SU-DHL-6 (cell line): Measurements from ENCODE around the gene LTC4S.

Source experiments
- EZH2phosphoT487 ChIP-seq: fragments of 200-600 bp; sonication (generic), shearing (Covaris generic); conservative IDR thresholded peaks from 2 replicates; pipeline ENCODE4 v1.6.1; 2018; ENCODE audit warnings: mild to moderate bottlenecking, antibody characterized with exemption, low read length, moderate library complexity, mixed read lengths
- TF ChIP-seq, protein P1 (sequence below): fragments of 200-600 bp; sonication (generic); IDR thresholded peaks from one replicate; pipeline ENCODE4 v1.5.1; 2017; ENCODE audit warnings: antibody characterized with exemption, mild to moderate bottlenecking, low read length, moderate library complexity; ENCODE audit not compliant: insufficient read depth, poor library complexity, severe bottlenecking

DNA sequence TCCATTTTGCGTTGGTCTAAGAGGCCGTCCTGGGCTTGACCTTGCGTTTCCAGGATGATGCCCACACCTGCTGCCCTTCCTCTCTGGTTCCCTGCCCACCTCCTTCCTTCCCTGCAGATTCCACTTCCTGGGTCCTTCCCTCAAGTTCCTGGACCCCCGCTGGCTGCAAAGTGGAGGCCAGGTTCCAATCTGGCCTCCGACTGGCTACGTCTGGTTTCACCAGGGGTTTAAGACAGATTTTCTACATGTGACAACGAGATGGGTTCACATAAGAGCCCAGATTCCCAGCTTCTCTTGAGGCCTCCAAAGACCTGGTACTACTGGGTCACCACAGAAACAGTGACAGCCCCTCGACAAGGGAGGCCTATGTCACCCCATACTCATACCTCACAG lies 10.8 kb downstream of the LTC4S start:
- TF ChIP-seq, protein P1, sequence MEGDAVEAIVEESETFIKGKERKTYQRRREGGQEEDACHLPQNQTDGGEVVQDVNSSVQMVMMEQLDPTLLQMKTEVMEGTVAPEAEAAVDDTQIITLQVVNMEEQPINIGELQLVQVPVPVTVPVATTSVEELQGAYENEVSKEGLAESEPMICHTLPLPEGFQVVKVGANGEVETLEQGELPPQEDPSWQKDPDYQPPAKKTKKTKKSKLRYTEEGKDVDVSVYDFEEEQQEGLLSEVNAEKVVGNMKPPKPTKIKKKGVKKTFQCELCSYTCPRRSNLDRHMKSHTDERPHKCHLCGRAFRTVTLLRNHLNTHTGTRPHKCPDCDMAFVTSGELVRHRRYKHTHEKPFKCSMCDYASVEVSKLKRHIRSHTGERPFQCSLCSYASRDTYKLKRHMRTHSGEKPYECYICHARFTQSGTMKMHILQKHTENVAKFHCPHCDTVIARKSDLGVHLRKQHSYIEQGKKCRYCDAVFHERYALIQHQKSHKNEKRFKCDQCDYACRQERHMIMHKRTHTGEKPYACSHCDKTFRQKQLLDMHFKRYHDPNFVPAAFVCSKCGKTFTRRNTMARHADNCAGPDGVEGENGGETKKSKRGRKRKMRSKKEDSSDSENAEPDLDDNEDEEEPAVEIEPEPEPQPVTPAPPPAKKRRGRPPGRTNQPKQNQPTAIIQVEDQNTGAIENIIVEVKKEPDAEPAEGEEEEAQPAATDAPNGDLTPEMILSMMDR = no peak
- TF ChIP-seq EZH2phosphoT487 = no peak
